ENCODE results near the gene KCNMA1. TPM values are rescaled to one million over a fixed set of nuclear protein-coding genes. Genes with fewer than 3 reads are reported as not detected.

KCNMA1 gene
- total RNA-seq, 1 donor from 2014 or later: 41.3 TPM

DNA sequence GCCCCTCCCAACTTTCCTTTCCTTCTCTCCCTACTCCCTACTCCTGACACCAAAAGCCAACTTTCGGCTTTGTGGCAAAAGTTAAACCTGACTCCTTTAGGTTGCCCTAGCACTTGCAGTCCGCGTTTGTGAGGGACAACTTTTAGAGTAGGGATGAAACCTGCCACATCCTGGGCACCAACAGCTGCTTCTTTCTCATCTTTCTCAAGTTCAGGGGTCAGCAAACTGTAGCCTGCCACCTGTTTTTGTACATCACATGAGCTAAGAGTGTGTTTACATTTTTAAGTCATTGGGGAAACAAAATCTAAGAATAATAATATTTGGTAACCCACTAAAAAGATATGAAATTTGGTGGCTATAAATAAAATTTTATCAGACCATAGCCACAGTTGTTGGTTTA, 660.6 kb downstream of the KCNMA1 start:
- no peak for ATAC-seq
- H3K4me1 ChIP-seq: peaks cover 6% of the 10 kb centered on the region
- TF ChIP-seq CTCF (IDR thresholded peaks at IDR 0.05): no peak
- H3K27me3 ChIP-seq (ENCODE audit: low read depth): no peaks in the 10 kb centered on the region
- no peak overlapping the region for H3K27ac ChIP-seq
- H3K36me3 ChIP-seq: no peaks in the 10 kb centered on the region
- no peaks in the 10 kb centered on the region for H3K9me3 ChIP-seq
- no peak overlapping the region for H3K4me3 ChIP-seq
- intact Hi-C loops (cut with DNase I): no loop called here
- no peak for DNase-seq

- intact Hi-C loops (cut with DNase I): no loop called here
- DNase-seq (no peak), ATAC-seq (no peak)
- no peak for TF ChIP-seq CTCF (IDR thresholded peaks at IDR 0.05)
- no peaks in the 10 kb centered on the region for H3K36me3 ChIP-seq
- peaks cover 6% of the 10 kb centered on the region for H3K4me1 ChIP-seq
- H3K27ac ChIP-seq: no peak overlapping the region
- H3K27me3 ChIP-seq (ENCODE audit: low read depth): no peaks in the 10 kb centered on the region
- no peaks in the 10 kb centered on the region for H3K9me3 ChIP-seq
- H3K4me3 ChIP-seq: no peak overlapping the region
Measured at GRCh38 chr10:76976142-76976541, 661.5 kb downstream of the KCNMA1 start.

DNA sequence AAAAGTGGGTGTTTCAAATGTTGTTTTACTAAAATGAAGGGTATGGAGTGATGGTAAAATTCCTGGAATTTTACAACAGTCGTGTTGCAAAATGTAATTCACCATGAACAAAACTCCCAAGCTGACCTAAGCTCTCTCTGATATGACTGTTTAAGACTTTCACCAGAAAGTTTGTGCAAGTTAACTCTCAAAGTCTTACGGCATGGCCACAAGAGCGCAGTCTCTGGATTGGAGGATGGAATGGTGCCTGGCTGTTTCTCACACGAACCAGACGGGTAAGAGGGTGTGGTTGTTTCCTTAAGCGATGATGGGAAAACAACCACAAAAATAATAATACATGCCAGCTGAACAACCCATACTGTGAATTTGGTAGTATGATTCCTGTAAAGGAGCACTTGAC, 662.5 kb downstream of the KCNMA1 start:
- no peak for DNase-seq
- TF ChIP-seq CTCF (IDR thresholded peaks at IDR 0.05): no peak
- Histone ChIP-seq H3K27ac (no peak overlapping the region), H3K9me3 (no peaks in the 10 kb centered on the region), H3K4me1 (peaks cover 6% of the 10 kb centered on the region), H3K4me3 (no peak overlapping the region), H3K36me3 (no peaks in the 10 kb centered on the region), H3K27me3 (ENCODE audit: low read depth) (no peaks in the 10 kb centered on the region)
- no peak for ATAC-seq
- intact Hi-C loops (cut with DNase I): no loop called here

- Histone ChIP-seq H3K4me3 (no peak overlapping the region), H3K4me1 (peaks cover 6% of the 10 kb centered on the region), H3K36me3 (no peaks in the 10 kb centered on the region), H3K9me3 (no peaks in the 10 kb centered on the region), H3K27me3 (ENCODE audit: low read depth) (no peaks in the 10 kb centered on the region), H3K27ac (no peak overlapping the region)
- TF ChIP-seq CTCF (IDR thresholded peaks at IDR 0.05): no peak
- intact Hi-C loops (cut with DNase I): no loop called here
- ATAC-seq (no peak), DNase-seq (no peak)
Measured at GRCh38 chr10:76974017-76974691, 663.5 kb downstream of the KCNMA1 start.

- no peak for TF ChIP-seq CTCF (IDR thresholded peaks at IDR 0.05)
- Histone ChIP-seq H3K36me3 (no peaks in the 10 kb centered on the region), H3K27ac (no peak overlapping the region), H3K9me3 (no peaks in the 10 kb centered on the region), H3K27me3 (ENCODE audit: low read depth) (no peaks in the 10 kb centered on the region), H3K4me3 (no peak overlapping the region), H3K4me1 (peaks cover 6% of the 10 kb centered on the region)
- ATAC-seq (no peak), DNase-seq (no peak)
- intact Hi-C loops (cut with DNase I): no loop called here
Measured at GRCh38 chr10:76973091-76974016, 664.3 kb downstream of the KCNMA1 start.
